RWPE2 (cell line): ENCODE data around the gene GPR87.

Experiments
- ATAC-seq: fragments of 200-7000 bp; cut with Tn5 transposase; 3 replicates; pipeline ENCODE4 v1.9.1; 2021; ENCODE audit warnings: low read depth
- DNase-seq: peaks from one replicate; pipeline ENCODE4 v3.0.0-alpha.2; 2020; ENCODE audit warnings: low spot score
- H3K27ac ChIP-seq: fragments of 450-650 bp; 2 replicates; pipeline ENCODE4 v1.5.1; 2017; ENCODE audit warnings: mild to moderate bottlenecking; ENCODE audit not compliant: poor library complexity, severe bottlenecking
- H3K27me3 ChIP-seq: fragments of 250-450 bp; sonication (Bioruptor Pico); 2 replicates; pipeline ENCODE4 v1.5.1; 2021; ENCODE audit warnings: mild to moderate bottlenecking, moderate library complexity; ENCODE audit not compliant: insufficient read depth, poor library complexity, severe bottlenecking
- H3K36me3 ChIP-seq: fragments of 250-450 bp; sonication (Bioruptor Pico); 2 replicates; pipeline ENCODE4 v1.5.1; 2020; ENCODE audit warnings: low read depth, mild to moderate bottlenecking, moderate library complexity
- H3K4me1 ChIP-seq: fragments of 250-450 bp; sonication (Bioruptor Pico); 2 replicates; pipeline ENCODE4 v1.5.1; 2021; ENCODE audit warnings: mild to moderate bottlenecking, moderate library complexity; ENCODE audit not compliant: insufficient read depth, poor library complexity, severe bottlenecking
- H3K4me3 ChIP-seq: fragments of 250-450 bp; sonication (Bioruptor Pico); 2 replicates; pipeline ENCODE4 v1.5.1; 2021; ENCODE audit warnings: mild to moderate bottlenecking, moderate library complexity; ENCODE audit not compliant: severe bottlenecking
- H3K9me3 ChIP-seq: fragments of 250-450 bp; sonication (Bioruptor Pico); 2 replicates; pipeline ENCODE4 v1.5.1; 2021; ENCODE audit warnings: mild to moderate bottlenecking, moderate library complexity; ENCODE audit not compliant: severe bottlenecking
- TF ChIP-seq, protein P1 (sequence below): fragments of 450-650 bp; IDR thresholded peaks from one replicate; pipeline ENCODE4 v1.5.1; 2017; ENCODE audit warnings: mild to moderate bottlenecking, moderate library complexity; ENCODE audit not compliant: poor library complexity, severe bottlenecking

Gene GPR87

DNA sequence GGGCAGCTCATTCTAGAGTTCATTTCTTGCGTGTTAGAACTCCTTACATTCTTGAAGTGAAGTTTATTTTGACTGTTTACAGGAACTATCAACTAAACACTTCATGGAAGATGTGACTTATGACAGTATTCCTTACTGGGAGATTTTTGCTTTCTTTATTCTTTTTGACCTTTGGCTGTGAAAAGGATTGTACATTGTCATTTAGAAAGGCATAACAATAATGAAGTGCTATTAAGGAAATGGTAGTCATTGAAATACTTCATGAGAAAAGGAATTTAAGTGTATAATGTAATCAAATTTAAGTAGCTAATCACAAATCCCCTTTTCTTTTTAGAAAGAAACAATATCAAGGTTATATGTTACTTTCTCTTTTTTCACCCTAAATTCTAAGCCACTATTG lies 49.6 kb downstream of the GPR87 start:
- no peaks in the 10 kb centered on the region for H3K9me3 ChIP-seq
- no peaks in the 10 kb centered on the region for H3K36me3 ChIP-seq
- TF ChIP-seq, protein P1, sequence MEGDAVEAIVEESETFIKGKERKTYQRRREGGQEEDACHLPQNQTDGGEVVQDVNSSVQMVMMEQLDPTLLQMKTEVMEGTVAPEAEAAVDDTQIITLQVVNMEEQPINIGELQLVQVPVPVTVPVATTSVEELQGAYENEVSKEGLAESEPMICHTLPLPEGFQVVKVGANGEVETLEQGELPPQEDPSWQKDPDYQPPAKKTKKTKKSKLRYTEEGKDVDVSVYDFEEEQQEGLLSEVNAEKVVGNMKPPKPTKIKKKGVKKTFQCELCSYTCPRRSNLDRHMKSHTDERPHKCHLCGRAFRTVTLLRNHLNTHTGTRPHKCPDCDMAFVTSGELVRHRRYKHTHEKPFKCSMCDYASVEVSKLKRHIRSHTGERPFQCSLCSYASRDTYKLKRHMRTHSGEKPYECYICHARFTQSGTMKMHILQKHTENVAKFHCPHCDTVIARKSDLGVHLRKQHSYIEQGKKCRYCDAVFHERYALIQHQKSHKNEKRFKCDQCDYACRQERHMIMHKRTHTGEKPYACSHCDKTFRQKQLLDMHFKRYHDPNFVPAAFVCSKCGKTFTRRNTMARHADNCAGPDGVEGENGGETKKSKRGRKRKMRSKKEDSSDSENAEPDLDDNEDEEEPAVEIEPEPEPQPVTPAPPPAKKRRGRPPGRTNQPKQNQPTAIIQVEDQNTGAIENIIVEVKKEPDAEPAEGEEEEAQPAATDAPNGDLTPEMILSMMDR = no peak
- no peak overlapping the region for H3K27ac ChIP-seq
- no peaks in the 10 kb centered on the region for H3K4me1 ChIP-seq
- no peak overlapping the region for H3K4me3 ChIP-seq
- no peak for DNase-seq
- no peaks in the 10 kb centered on the region for H3K27me3 ChIP-seq
- ATAC-seq = no peak

DNA sequence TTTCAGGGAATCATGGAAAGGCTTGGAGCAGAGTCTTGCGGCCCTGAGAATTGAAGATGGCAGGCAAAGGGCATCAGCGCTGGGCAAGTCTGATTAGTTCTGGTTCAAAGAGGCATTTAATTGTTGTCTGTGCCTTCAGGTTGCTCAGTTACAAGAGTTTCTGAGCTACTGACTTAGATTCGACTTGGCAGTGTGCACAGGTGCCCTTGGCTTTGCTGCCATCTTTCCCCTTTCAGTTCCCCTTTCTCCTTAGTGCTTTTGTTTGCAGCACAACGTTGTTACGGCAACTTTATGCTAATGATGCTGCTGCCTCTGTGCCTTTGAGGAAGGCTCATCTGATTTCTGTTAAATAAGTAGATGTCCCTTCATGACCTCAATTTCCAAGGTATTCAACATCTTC lies 50.8 kb downstream of the GPR87 start:
- DNase-seq (no peak), ATAC-seq (no peak)
- no peak overlapping the region for H3K4me3 ChIP-seq
- H3K4me1 ChIP-seq = no peaks in the 10 kb centered on the region
- H3K9me3 ChIP-seq = no peaks in the 10 kb centered on the region
- no peaks in the 10 kb centered on the region for H3K36me3 ChIP-seq
- no peak overlapping the region for H3K27ac ChIP-seq
- H3K27me3 ChIP-seq = no peaks in the 10 kb centered on the region
- TF ChIP-seq, protein P1 = no peak

DNA sequence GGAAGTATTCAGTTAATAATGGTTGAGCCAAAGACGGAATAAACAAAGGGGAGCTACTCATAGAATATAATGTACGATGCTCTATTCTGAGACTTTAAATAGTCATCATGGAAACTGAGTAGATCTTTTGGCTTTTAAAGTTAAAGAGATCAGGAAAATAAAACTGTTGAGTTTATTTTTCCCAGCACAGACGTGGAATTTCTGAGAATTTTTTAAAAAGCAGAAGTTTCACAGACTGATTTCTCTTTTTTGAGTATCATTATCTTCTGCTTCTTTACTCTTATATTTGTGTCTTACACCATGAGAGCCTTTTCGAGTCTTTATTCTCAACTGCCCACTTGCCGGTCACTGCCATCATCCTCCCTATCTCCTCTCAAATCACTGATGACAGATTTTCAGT lies 51.5 kb downstream of the GPR87 start:
- TF ChIP-seq, protein P1 = no peak
- Histone ChIP-seq H3K36me3 (no peaks in the 10 kb centered on the region), H3K27ac (no peak overlapping the region), H3K4me1 (no peaks in the 10 kb centered on the region), H3K27me3 (no peaks in the 10 kb centered on the region), H3K9me3 (no peaks in the 10 kb centered on the region), H3K4me3 (no peak overlapping the region)
- ATAC-seq = no peak
- DNase-seq = no peak

DNA sequence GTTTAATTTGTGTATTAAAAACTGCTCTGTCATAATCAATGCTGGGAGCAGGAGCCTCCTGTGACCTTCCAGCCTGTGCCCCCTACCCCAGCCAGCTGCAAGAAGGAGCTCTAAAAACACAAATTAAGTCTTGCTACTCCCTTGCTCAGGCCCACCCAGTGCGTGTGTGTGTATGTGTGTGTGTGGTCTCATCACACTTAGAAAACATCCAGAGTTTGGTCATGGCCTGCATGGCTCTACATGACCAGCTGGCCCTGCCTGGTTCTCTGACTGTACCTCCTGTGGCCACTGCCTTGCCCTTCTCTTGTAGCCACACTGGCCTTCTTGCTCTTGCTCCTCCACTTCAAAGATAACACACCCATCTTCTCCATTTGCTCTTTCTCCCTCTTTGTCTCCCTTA lies 52.0 kb downstream of the GPR87 start:
- no peak for ATAC-seq
- no peak for DNase-seq
- Histone ChIP-seq H3K4me3 (no peak overlapping the region), H3K9me3 (no peaks in the 10 kb centered on the region), H3K27ac (no peak overlapping the region), H3K27me3 (no peaks in the 10 kb centered on the region), H3K4me1 (no peaks in the 10 kb centered on the region), H3K36me3 (no peaks in the 10 kb centered on the region)
- TF ChIP-seq, protein P1 = no peak

DNA sequence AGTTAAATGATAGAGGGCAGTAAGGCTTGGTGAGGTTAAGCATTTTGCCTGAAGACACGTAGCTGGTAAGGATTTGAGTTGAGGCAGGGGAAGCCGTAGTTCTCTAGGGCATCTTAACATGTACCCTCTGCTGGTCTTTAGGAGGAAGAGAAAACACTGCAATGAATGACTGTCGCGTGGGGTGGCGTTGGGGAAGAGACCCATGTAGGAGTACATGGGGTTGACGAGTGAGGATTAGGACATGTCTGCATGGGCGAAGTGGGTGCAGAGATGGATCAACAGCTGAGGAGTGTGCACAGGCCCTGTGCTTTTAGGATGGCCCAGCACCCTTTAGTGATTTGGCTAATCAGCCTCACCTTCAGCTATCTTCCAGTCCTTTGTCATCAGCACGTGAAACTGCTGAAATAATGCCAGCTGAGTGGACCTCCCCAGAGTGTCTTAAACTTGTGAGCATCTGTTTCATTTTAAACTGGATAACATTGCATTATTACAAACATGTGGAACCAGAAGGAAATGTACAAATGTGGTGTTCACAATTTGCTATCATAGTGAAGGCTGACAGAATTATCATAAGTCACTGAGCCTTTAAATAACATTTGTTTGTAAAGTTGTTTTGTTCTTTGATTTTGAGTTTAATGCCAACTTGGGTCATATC lies 53.6 kb downstream of the GPR87 start:
- H3K4me1 ChIP-seq = no peaks in the 10 kb centered on the region

More for the DNA sequence above, 53.6 kb downstream of the GPR87 start:
- H3K27me3 ChIP-seq = no peaks in the 10 kb centered on the region
- no peak overlapping the region for H3K4me3 ChIP-seq
- ATAC-seq (no peak), DNase-seq (no peak)
- H3K36me3 ChIP-seq = no peaks in the 10 kb centered on the region
- TF ChIP-seq, protein P1 = no peak
- no peaks in the 10 kb centered on the region for H3K9me3 ChIP-seq
- H3K27ac ChIP-seq = no peak overlapping the region
